GOT3 (cell line): ENCODE results near the gene MIPOL1.
"Not testable (repeated sequence)": the region's sequence is repeated elsewhere in the genome, so short reads cannot be mapped to it uniquely, and the experiment has no call there.

Experiments used
- DNase-seq: peaks from one replicate; lab custom pipeline; 2025; ENCODE audit warnings: mixed read lengths; lab: John Stamatoyannopoulos, UW

The MIPOL1 gene

GRCh38 chr14:37546621-37547447 is 349.1 kb downstream of the MIPOL1 start:
- DNase-seq = no peak

GRCh38 chr14:37550511-37550910 is 352.8 kb downstream of the MIPOL1 start:
- DNase-seq = no peak

GRCh38 chr14:37551119-37551518 is 353.4 kb downstream of the MIPOL1 start:
- DNase-seq = no peak

GRCh38 chr14:37553935-37554550 is 356.3 kb downstream of the MIPOL1 start:
- DNase-seq = no peak

- not testable (repeated sequence) for DNase-seq
These were observed 357.9 kb downstream of the MIPOL1 start for GRCh38 chr14:37555596-37555995.

GRCh38 chr14:37558740-37559139 is 361.0 kb downstream of the MIPOL1 start:
- no peak for DNase-seq

- DNase-seq = no peak
These were observed 361.6 kb downstream of the MIPOL1 start for GRCh38 chr14:37559386-37559785.

- no peak for DNase-seq
These were observed 365.5 kb downstream of the MIPOL1 start for GRCh38 chr14:37563189-37563588.

GRCh38 chr14:37565550-37565949 is 367.8 kb downstream of the MIPOL1 start:
- no peak for DNase-seq

- no peak for DNase-seq
These were observed 369.2 kb downstream of the MIPOL1 start for GRCh38 chr14:37566811-37567371.

GRCh38 chr14:37569729-37570128 is 372.0 kb downstream of the MIPOL1 start:
- DNase-seq = no peak

- DNase-seq = no peak
These were observed 373.7 kb downstream of the MIPOL1 start for GRCh38 chr14:37571391-37571790.

GRCh38 chr14:37573356-37573755 is 375.6 kb downstream of the MIPOL1 start:
- DNase-seq = no peak

- DNase-seq = no peak
These were observed 381.5 kb downstream of the MIPOL1 start for GRCh38 chr14:37579274-37579673.

- DNase-seq = no peak
These were observed 382.4 kb downstream of the MIPOL1 start for GRCh38 chr14:37580146-37580545.

- no peak for DNase-seq
These were observed 385.8 kb downstream of the MIPOL1 start for GRCh38 chr14:37583358-37584210.

- DNase-seq = no peak
These were observed 386.7 kb downstream of the MIPOL1 start for GRCh38 chr14:37584211-37585100.

GRCh38 chr14:37585101-37585511 is 387.4 kb downstream of the MIPOL1 start:
- no peak for DNase-seq

GRCh38 chr14:37585971-37586796 is 388.4 kb downstream of the MIPOL1 start:
- no peak for DNase-seq

GRCh38 chr14:37586797-37587130 is 389.0 kb downstream of the MIPOL1 start:
- no peak for DNase-seq
